ENCODE results near the gene PDAP1.
"Not testable (repeated sequence)": the region's sequence is repeated elsewhere in the genome, so short reads cannot be mapped to it uniquely, and the experiment has no call there.

The PDAP1 gene

GRCh38 chr7:99448855-99449254 lies 40.5 kb upstream of the PDAP1 start:
- Histone ChIP-seq H3K27me3 (replicated peaks; ENCODE audit: control insufficient read depth, insufficient read depth, low read length, poor library complexity, severe bottlenecking) (no peaks in the 10 kb centered on the region), H3K4me1 (ENCODE audit: control insufficient read depth, insufficient read depth, low read length, poor library complexity, severe bottlenecking) (no peaks in the 10 kb centered on the region), H3K36me3 (ENCODE audit: control insufficient read depth, insufficient read depth, low read length) (peaks cover 54% of the 10 kb centered on the region), H3K4me3 (ENCODE audit: insufficient read depth, low read depth, low read length, poor library complexity, severe bottlenecking) (no peak overlapping the region), H3K9me3 (ENCODE audit: control insufficient read depth, low read length) (no peaks in the 10 kb centered on the region), H3K27ac (ENCODE audit: insufficient read depth, low read length, poor library complexity, severe bottlenecking) (no peak overlapping the region)
- no peak for DNase-seq

GRCh38 chr7:99447943-99448342 lies 39.5 kb upstream of the PDAP1 start:
- no peaks in the 10 kb centered on the region for H3K4me1 ChIP-seq (ENCODE audit: control insufficient read depth, insufficient read depth, low read length, poor library complexity, severe bottlenecking)
- H3K27me3 ChIP-seq (replicated peaks; ENCODE audit: control insufficient read depth, insufficient read depth, low read length, poor library complexity, severe bottlenecking), result no peaks in the 10 kb centered on the region
- H3K36me3 ChIP-seq (ENCODE audit: control insufficient read depth, insufficient read depth, low read length), result peaks cover 46% of the 10 kb centered on the region
- H3K27ac ChIP-seq (ENCODE audit: insufficient read depth, low read length, poor library complexity, severe bottlenecking), result no peak overlapping the region
- no peak overlapping the region for H3K4me3 ChIP-seq (ENCODE audit: insufficient read depth, low read depth, low read length, poor library complexity, severe bottlenecking)
- no peak for DNase-seq
- H3K9me3 ChIP-seq (ENCODE audit: control insufficient read depth, low read length), result no peaks in the 10 kb centered on the region

GRCh38 chr7:99446096-99446495 lies 37.7 kb upstream of the PDAP1 start:
- DNase-seq, result no peak
- Histone ChIP-seq H3K4me1 (ENCODE audit: control insufficient read depth, insufficient read depth, low read length, poor library complexity, severe bottlenecking) (no peaks in the 10 kb centered on the region), H3K27me3 (replicated peaks; ENCODE audit: control insufficient read depth, insufficient read depth, low read length, poor library complexity, severe bottlenecking) (no peaks in the 10 kb centered on the region), H3K4me3 (ENCODE audit: insufficient read depth, low read depth, low read length, poor library complexity, severe bottlenecking) (no peak overlapping the region), H3K36me3 (ENCODE audit: control insufficient read depth, insufficient read depth, low read length) (peaks cover 36% of the 10 kb centered on the region), H3K9me3 (ENCODE audit: control insufficient read depth, low read length) (no peaks in the 10 kb centered on the region), H3K27ac (ENCODE audit: insufficient read depth, low read length, poor library complexity, severe bottlenecking) (no peak overlapping the region)

DNA sequence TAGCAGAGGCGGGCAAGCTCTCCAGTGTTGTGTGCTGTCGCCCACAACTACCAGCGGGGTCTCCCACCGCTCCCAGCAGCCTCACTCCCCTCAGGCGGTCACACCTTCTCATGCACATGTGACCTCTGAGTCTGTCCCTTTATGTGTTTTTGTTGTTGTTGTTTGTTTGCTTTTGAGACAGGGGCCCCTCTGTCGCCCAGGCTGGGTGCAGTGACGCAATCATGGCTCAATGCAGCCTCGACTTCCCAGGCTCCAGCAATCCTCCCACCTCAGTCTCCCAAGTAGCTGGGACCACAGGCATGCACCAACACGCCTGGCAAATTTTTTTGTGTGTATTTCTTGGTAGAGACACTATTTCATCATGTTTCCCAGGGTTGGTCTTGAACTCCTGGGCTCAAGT lies 31.8 kb upstream of the PDAP1 start:
- H3K27ac ChIP-seq (ENCODE audit: insufficient read depth, low read length, poor library complexity, severe bottlenecking), result peak overlapping the region; percentile 15
- peaks cover 9% of the 10 kb centered on the region for H3K4me1 ChIP-seq (ENCODE audit: control insufficient read depth, insufficient read depth, low read length, poor library complexity, severe bottlenecking)
- peak overlapping the region; percentile 81 for H3K4me3 ChIP-seq (ENCODE audit: insufficient read depth, low read depth, low read length, poor library complexity, severe bottlenecking)

GRCh38 chr7:99438573-99439480 lies 30.4 kb upstream of the PDAP1 start, which contains the start of the genes CPSF4 and PTCD1:
CPSF4 (plus strand) TSS chr7:99438943; CDS start chr7:99439083, 140 bp downstream.
PTCD1 (minus strand) TSS chr7:99438798; CDS start chr7:99435242, 3,556 bp downstream.
- peak within 1 kb of the TSS; percentile 81 for H3K4me3 ChIP-seq (ENCODE audit: insufficient read depth, low read depth, low read length, poor library complexity, severe bottlenecking)
- no peaks in the 10 kb centered on the region for H3K9me3 ChIP-seq (ENCODE audit: control insufficient read depth, low read length)
- peak within 1 kb of the TSS; percentile 65 for H3K27ac ChIP-seq (ENCODE audit: insufficient read depth, low read length, poor library complexity, severe bottlenecking)
- peaks cover 9% of the 10 kb centered on the region for H3K4me1 ChIP-seq (ENCODE audit: control insufficient read depth, insufficient read depth, low read length, poor library complexity, severe bottlenecking)
- peak; percentile 73 to 76 (median 74) for DNase-seq
- no peaks in the 10 kb centered on the region for H3K27me3 ChIP-seq (replicated peaks; ENCODE audit: control insufficient read depth, insufficient read depth, low read length, poor library complexity, severe bottlenecking)
- H3K36me3 ChIP-seq (ENCODE audit: control insufficient read depth, insufficient read depth, low read length), result peaks cover 10% of the 10 kb centered on the region

More for the DNA sequence above, 31.8 kb upstream of the PDAP1 start:
- Histone ChIP-seq H3K36me3 (ENCODE audit: control insufficient read depth, insufficient read depth, low read length) (peaks cover 7% of the 10 kb centered on the region), H3K9me3 (ENCODE audit: control insufficient read depth, low read length) (no peaks in the 10 kb centered on the region), H3K27me3 (replicated peaks; ENCODE audit: control insufficient read depth, insufficient read depth, low read length, poor library complexity, severe bottlenecking) (no peaks in the 10 kb centered on the region)
- no peak for DNase-seq

DNA sequence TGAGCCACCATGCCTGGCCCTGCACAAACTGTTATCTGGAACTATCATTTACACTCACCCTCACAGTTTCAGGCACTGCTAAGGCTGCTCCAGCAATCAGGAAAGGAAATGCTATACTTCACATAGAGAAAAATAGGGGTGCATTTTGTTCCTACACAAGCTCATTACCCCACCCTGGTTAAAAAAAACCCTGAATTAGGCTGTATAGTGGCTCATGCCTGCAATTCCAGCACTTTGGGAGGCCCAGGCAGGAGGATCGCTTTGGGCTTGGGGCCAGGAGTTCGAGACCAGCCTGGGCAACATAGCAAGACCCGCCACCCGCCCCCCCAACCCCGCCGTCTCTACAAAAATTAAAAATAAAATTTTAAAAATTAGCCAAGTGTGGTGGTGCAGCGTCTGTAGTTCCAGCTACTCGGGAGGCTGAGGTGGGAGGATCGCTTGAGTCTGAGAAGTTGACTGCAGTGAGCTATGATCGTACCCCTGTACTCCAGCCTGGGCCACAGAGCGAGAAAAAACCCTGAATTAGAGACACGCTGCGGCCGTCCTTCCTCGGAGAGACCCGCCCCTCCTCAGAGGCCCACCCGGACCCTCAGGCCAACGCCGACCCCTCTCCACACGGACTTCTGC lies 29.7 kb upstream of the PDAP1 start:
- Histone ChIP-seq H3K27me3 (replicated peaks; ENCODE audit: control insufficient read depth, insufficient read depth, low read length, poor library complexity, severe bottlenecking) (no peaks in the 10 kb centered on the region), H3K36me3 (ENCODE audit: control insufficient read depth, insufficient read depth, low read length) (peaks cover 16% of the 10 kb centered on the region), H3K9me3 (ENCODE audit: control insufficient read depth, low read length) (no peaks in the 10 kb centered on the region), H3K4me1 (ENCODE audit: control insufficient read depth, insufficient read depth, low read length, poor library complexity, severe bottlenecking) (peaks cover 9% of the 10 kb centered on the region), H3K4me3 (ENCODE audit: insufficient read depth, low read depth, low read length, poor library complexity, severe bottlenecking) (peak overlapping the region; percentile 81), H3K27ac (ENCODE audit: insufficient read depth, low read length, poor library complexity, severe bottlenecking) (peak overlapping the region; percentile 65)
- DNase-seq, result no peak

DNA sequence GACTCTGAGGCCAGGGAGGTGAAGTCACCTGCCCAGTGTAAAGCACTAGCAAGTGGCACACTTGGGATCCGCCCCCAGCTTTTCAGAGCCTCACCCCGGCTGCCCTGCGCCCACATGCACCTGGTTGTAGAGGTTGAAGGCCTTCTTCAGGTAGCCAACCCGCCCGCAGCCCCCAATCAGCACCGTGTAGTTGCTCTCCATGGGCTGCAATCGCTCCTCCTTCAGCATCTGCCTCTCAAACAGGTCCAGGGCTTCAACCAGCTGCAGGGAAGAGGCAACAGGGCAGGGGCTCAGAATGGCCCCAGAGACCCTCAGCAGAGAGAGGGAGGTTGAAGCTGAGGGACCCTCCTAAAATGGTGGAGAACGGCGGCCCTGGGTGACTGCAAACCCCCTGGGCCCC lies 24.8 kb upstream of the PDAP1 start:
- H3K36me3 ChIP-seq (ENCODE audit: control insufficient read depth, insufficient read depth, low read length), result peaks cover 40% of the 10 kb centered on the region
- no peak overlapping the region for H3K4me3 ChIP-seq (ENCODE audit: insufficient read depth, low read depth, low read length, poor library complexity, severe bottlenecking)
- no peaks in the 10 kb centered on the region for H3K27me3 ChIP-seq (replicated peaks; ENCODE audit: control insufficient read depth, insufficient read depth, low read length, poor library complexity, severe bottlenecking)
- no peak overlapping the region for H3K27ac ChIP-seq (ENCODE audit: insufficient read depth, low read length, poor library complexity, severe bottlenecking)
- no peaks in the 10 kb centered on the region for H3K9me3 ChIP-seq (ENCODE audit: control insufficient read depth, low read length)
- H3K4me1 ChIP-seq (ENCODE audit: control insufficient read depth, insufficient read depth, low read length, poor library complexity, severe bottlenecking), result no peaks in the 10 kb centered on the region
- DNase-seq, result no peak

- H3K27ac ChIP-seq (ENCODE audit: insufficient read depth, low read length, poor library complexity, severe bottlenecking); H3K4me3 ChIP-seq (ENCODE audit: insufficient read depth, low read depth, low read length, poor library complexity, severe bottlenecking); H3K9me3 ChIP-seq (ENCODE audit: control insufficient read depth, low read length); H3K4me1 ChIP-seq (ENCODE audit: control insufficient read depth, insufficient read depth, low read length, poor library complexity, severe bottlenecking); DNase-seq; H3K27me3 ChIP-seq (replicated peaks; ENCODE audit: control insufficient read depth, insufficient read depth, low read length, poor library complexity, severe bottlenecking): not testable (repeated sequence)
- H3K36me3 ChIP-seq (ENCODE audit: control insufficient read depth, insufficient read depth, low read length), result peaks cover 40% of the 10 kb centered on the region
These were observed 23.6 kb upstream of the PDAP1 start for GRCh38 chr7:99431756-99432540.

GRCh38 chr7:99429756-99430155 lies 21.4 kb upstream of the PDAP1 start:
- no peaks in the 10 kb centered on the region for H3K4me1 ChIP-seq (ENCODE audit: control insufficient read depth, insufficient read depth, low read length, poor library complexity, severe bottlenecking)
- no peaks in the 10 kb centered on the region for H3K27me3 ChIP-seq (replicated peaks; ENCODE audit: control insufficient read depth, insufficient read depth, low read length, poor library complexity, severe bottlenecking)
- H3K9me3 ChIP-seq (ENCODE audit: control insufficient read depth, low read length), result no peaks in the 10 kb centered on the region
- peaks cover 47% of the 10 kb centered on the region for H3K36me3 ChIP-seq (ENCODE audit: control insufficient read depth, insufficient read depth, low read length)
- H3K27ac ChIP-seq (ENCODE audit: insufficient read depth, low read length, poor library complexity, severe bottlenecking), result no peak overlapping the region
- DNase-seq, result no peak
- H3K4me3 ChIP-seq (ENCODE audit: insufficient read depth, low read depth, low read length, poor library complexity, severe bottlenecking), result no peak overlapping the region

Data from effector memory CD4-positive, alpha-beta T cell (primary cell).